Stomach (tissue), 9 donors: ENCODE results near the gene SYF2. TPM values are rescaled to one million over a fixed set of nuclear protein-coding genes. Genes with fewer than 3 reads are reported as not detected.

ENCODE experiments used
- DNase-seq, 2 donors: peaks; one replicate each; pipeline versions ENCODE4 v3.0.0 to v3.0.0-alpha.2; 2013 to 2019
- H3K27ac ChIP-seq, 5 donors: fragments of 200-600 bp in 4 of 5; sonication (generic) in 4 of 5; one replicate each; pipeline ENCODE4 v1.5.1; 2013 to 2019; ENCODE audit warnings: mild to moderate bottlenecking in 1 of 5, moderate library complexity in 1 of 5
- H3K27me3 ChIP-seq, 3 donors: fragments of 200-600 bp; sonication (generic); one replicate each; pipeline ENCODE4 v1.5.1; 2017 to 2019; ENCODE audit warnings: mixed run types in 1 of 3
- H3K36me3 ChIP-seq, 4 donors: fragments of 200-600 bp; sonication (generic); 1 replicate in 3 of 4; 2 replicates in 1 of 4; pipeline ENCODE4 v1.5.1; 2016 to 2019
- H3K4me1 ChIP-seq, 4 donors: fragments of 200-600 bp; sonication (generic); one replicate each; pipeline ENCODE4 v1.5.1; 2016 to 2019
- H3K4me3 ChIP-seq, 4 donors: fragments of 200-600 bp; sonication (generic) in 3 of 4; one replicate each; pipeline ENCODE4 v1.5.1; 2016 to 2019; ENCODE audit warnings: mild to moderate bottlenecking in 1 of 4
- H3K9me3 ChIP-seq, 4 donors: fragments of 200-600 bp; sonication (generic); one replicate each; pipeline ENCODE4 v1.5.1; 2016 to 2019
- EP300 ChIP-seq: sonication (generic); formaldehyde crosslinking; IDR thresholded peaks from one replicate; pipeline ENCODE4 v1.6.1; 2017; ENCODE audit warnings: antibody characterized with exemption
- POLR2A ChIP-seq, 4 donors: fragments of 450-650 bp; IDR thresholded peaks; one replicate each; pipeline ENCODE4 v1.6.1; 2016; ENCODE audit warnings: antibody characterized with exemption in 4 of 4, control low read depth in 2 of 4, mild to moderate bottlenecking in 1 of 4, moderate library complexity in 1 of 4
- POLR2AphosphoS5 ChIP-seq, 3 donors: sonication (generic); formaldehyde crosslinking; IDR thresholded peaks; one replicate each; pipeline ENCODE4 v1.6.1; 2016; ENCODE audit warnings: antibody characterized with exemption in 3 of 3
- WGBS, 5 donors: extraction: QIAGEN DNeasy Blood & Tissue Kit in 3 of 5; methylation state at CpG; one replicate each; pipeline versions ENCODE4 v1.1.5 to v1.1.7; 2013 to 2018; 5-methylcytosine and 5-hydroxymethylcytosine counted together
- intact Hi-C: fragments of 100-400 bp; cut with DNase I; formaldehyde crosslinking; loops from one replicate; pipeline ENCODE4 v1.15.1; 2023; ENCODE audit warnings: low total_unique reads
- polyA plus RNA-seq, 3 donors: library from polyadenylated mRNA; stranded (reverse); fragments of 200-250 nt; gene quantifications; one replicate each; pipeline ENCODE4 v1.2.3, GENCODE V29; 2013
- total RNA-seq, 5 donors: library from RNA; depleted of rRNA; stranded (reverse); fragments of >200 nt; gene quantifications; one replicate each; pipeline versions ENCODE4 v1.1.0 to v1.2.3, GENCODE V29; 2014 to 2016
- TF ChIP-seq, protein P1 (sequence below), 7 experiments: fragments of 450-650 bp in 4 of 7; fragments of 200-600 bp in 3 of 7; sonication (generic) in 3 of 7; IDR thresholded peaks; one replicate each; pipeline ENCODE4 v1.5.1; 2016 to 2019; ENCODE audit warnings: antibody characterized with exemption in 7 of 7, control low read depth in 2 of 7, mild to moderate bottlenecking in 1 of 7
- donor health status: healthy with polysubstance abuse.
- donor health status: Bipolar disorder and iron deficiency.
- donor health status: healthy.

Gene SYF2
- total and polyA plus RNA-seq, 8 donors = 17.9 to 146 (median 54.9) TPM

DNA sequence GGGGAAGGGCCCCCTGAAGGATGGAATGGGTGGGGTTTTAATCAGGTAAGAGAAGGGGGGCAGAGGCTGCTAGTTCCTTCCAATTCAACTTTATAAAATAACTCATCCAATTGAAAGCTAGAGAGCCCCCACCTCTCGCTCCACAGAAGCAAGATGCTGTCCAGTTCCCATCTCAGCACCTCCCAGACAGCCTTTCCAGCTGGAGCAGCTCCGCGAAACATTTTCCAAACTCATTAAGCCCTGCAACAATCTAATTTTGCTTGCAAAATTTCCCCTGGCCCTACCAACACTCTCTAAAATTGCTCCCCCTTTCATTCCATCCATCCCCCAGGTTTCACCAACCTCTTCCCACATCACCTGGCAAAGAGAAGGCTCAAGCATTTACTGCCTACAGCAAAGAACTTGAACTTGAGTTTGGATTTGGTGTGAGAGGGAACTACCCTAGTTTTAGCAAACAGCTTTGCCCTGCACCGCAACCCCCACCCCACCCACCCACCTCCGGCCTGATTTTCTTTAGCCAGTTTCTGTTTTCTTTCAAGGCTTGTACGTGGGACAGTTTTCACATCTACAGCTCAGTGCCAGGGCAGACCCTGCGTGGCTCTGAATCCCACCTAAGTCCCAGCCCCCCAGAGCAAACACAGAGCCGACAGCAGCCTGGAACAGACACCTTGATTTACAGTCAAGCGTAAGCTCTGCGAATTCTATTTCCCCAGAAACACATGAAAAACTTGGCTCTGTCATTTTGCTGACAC, 46.7 kb downstream of the SYF2 start:
- Histone ChIP-seq H3K27me3 (peaks cover 0 to 11% (median 0%) of the 10 kb centered on the region in 3 donors), H3K27ac (no peak overlapping the region), H3K4me1 (no peaks in the 10 kb centered on the region), H3K4me3 (no peak overlapping the region), H3K9me3 (no peaks in the 10 kb centered on the region), H3K36me3 (no peaks in the 10 kb centered on the region)
- intact Hi-C loops = no loop called here
- 49 to 61% (median 57%) methylated on average over 10 of the region's 10 CpGs for WGBS, 5 donors
- TF ChIP-seq, protein P1, sequence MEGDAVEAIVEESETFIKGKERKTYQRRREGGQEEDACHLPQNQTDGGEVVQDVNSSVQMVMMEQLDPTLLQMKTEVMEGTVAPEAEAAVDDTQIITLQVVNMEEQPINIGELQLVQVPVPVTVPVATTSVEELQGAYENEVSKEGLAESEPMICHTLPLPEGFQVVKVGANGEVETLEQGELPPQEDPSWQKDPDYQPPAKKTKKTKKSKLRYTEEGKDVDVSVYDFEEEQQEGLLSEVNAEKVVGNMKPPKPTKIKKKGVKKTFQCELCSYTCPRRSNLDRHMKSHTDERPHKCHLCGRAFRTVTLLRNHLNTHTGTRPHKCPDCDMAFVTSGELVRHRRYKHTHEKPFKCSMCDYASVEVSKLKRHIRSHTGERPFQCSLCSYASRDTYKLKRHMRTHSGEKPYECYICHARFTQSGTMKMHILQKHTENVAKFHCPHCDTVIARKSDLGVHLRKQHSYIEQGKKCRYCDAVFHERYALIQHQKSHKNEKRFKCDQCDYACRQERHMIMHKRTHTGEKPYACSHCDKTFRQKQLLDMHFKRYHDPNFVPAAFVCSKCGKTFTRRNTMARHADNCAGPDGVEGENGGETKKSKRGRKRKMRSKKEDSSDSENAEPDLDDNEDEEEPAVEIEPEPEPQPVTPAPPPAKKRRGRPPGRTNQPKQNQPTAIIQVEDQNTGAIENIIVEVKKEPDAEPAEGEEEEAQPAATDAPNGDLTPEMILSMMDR (IDR thresholded peaks at IDR 0.05) = no peak
- TF ChIP-seq EP300 = no peak
- TF ChIP-seq POLR2AphosphoS5 (IDR thresholded peaks at IDR 0.05) = no peak
- TF ChIP-seq POLR2A (IDR thresholded peaks at IDR 0.05) = no peak
- no peak for DNase-seq

DNA sequence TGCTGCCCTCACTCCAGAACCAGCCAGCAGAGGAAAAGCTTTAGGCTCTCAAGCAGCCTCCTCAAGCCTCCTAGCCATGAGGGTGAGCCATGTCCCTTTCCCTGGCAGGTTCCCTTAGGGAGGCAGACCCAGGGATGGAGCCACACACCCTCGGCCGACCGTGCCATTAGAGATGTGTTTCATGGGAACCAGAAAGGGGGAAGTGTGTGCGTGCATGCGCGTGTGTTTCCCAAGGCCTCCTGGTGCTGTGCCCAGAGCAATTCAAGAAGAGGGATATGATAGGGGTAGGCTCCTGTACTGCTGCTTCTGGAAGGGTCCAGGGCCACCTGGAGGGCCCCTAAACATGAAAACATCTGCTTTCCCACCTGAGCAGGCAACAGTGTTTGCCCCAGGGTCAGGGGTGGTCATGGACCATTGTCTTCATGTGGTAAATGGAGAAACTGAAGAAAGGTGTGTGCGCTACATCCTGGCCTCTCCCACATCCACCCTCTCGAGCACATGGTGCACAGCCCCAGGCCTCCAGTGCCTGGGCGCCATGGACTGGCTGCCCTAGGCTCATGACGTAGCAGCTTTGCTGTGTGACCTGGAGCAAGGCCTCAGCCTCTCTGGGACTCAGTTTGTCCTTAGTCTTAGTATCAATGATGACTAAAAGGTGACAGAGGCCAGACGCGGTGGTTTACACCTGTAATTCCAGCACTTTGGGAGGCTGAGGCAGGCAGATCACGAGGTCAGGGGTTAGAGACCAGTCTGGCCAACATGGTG, 48.1 kb downstream of the SYF2 start:
- TF ChIP-seq EP300 = no peak
- TF ChIP-seq, protein P1 (IDR thresholded peaks at IDR 0.05) = no peak
- no peak for TF ChIP-seq POLR2A (IDR thresholded peaks at IDR 0.05)
- TF ChIP-seq POLR2AphosphoS5 (IDR thresholded peaks at IDR 0.05) = no peak
- Histone ChIP-seq H3K27ac (no peak overlapping the region), H3K4me3 (no peak overlapping the region), H3K9me3 (no peaks in the 10 kb centered on the region), H3K4me1 (no peaks in the 10 kb centered on the region), H3K27me3 (peaks cover 0 to 11% (median 0%) of the 10 kb centered on the region in 3 donors), H3K36me3 (no peaks in the 10 kb centered on the region)
- 83 to 90% (median 86%) methylated on average over 10 to 13 of the region's 13 CpGs for WGBS, 5 donors
- peak in 1 of 2 donors; percentile 20 for DNase-seq
- intact Hi-C loops = no loop called here

DNA sequence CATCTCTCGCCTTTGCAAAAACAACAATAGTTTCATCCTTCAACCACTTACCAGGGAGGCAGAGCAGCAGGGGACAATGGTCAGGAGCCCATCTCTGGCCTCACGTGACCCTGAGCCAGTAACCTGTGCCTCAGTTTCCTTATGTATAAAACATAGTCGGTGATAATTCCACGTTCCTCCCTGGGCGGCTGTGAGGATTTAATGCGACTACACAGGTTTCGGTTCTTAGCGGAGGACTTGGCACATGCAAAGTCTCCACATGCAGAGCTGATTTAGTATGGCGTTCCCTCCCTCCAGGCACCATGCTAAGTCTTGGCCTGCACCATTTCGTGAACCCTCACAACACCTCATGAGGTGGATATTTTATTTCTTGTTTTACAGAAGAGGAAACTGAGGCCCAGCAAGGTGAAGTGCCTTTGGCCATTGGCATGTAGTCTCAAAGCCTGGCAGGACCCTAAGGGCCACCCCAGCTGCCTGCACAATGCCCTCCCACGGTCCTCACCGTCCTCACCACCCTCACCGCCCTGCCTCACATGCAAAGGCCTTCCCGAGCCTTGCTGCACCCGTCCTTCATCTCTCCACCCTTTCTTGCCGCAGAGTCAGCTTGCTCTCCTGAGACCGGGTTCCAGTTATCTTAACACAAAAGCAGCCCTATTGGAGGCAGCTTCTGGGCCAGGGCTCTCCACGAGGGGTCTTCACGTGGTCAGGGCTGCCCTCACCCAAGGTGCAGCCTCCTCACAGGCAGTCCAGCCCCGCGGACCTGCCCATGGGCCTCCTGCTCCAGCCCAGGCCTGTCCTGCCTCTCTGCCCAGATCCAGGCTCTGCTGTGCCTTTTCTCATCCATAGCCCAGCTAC, 48.9 kb downstream of the SYF2 start:
- Histone ChIP-seq H3K4me3 (no peak overlapping the region), H3K27me3 (peaks cover 0 to 11% (median 0%) of the 10 kb centered on the region in 3 donors), H3K4me1 (no peaks in the 10 kb centered on the region), H3K27ac (no peak overlapping the region), H3K36me3 (no peaks in the 10 kb centered on the region), H3K9me3 (no peaks in the 10 kb centered on the region)
- intact Hi-C loops = no loop called here
- TF ChIP-seq, protein P1 (IDR thresholded peaks at IDR 0.05) = no peak
- TF ChIP-seq EP300 = no peak
- TF ChIP-seq POLR2AphosphoS5 (IDR thresholded peaks at IDR 0.05) = no peak
- TF ChIP-seq POLR2A (IDR thresholded peaks at IDR 0.05) = no peak
- DNase-seq = peak in 1 of 2 donors; percentile 13
- WGBS, 5 donors = 85 to 93% (median 91%) methylated on average over 19 to 21 of the region's 21 CpGs

DNA sequence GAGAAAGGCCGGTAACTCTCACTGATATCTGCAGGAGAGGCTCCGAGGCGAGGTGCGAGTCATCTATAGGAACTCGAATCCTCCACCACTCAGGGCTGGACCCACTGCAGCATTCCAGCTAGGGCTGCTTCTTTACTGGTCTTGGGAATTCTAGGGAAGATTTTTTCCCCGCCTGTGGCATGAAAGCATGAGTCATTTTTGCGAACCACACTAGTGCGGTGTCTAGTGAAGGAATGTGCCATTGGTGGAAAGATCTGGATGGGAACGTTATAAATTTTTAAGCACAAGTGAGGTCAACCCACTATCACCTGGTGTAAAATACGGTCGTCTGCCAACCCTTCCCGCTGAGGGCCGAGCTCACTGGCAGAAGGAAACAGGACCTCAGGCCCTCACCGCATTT, 49.7 kb downstream of the SYF2 start:
- no peak overlapping the region for H3K4me3 ChIP-seq
- 87 to 92% (median 90%) methylated on average over 14 of the region's 14 CpGs for WGBS, 5 donors
- H3K4me1 ChIP-seq = no peaks in the 10 kb centered on the region
- DNase-seq = peak in 1 of 2 donors; percentile 22
- no peaks in the 10 kb centered on the region for H3K9me3 ChIP-seq
- peaks cover 0 to 11% (median 0%) of the 10 kb centered on the region in 3 donors for H3K27me3 ChIP-seq
- TF ChIP-seq POLR2AphosphoS5 (IDR thresholded peaks at IDR 0.05) = no peak
- TF ChIP-seq, protein P1 (IDR thresholded peaks at IDR 0.05) = no peak
- no peak for TF ChIP-seq POLR2A (IDR thresholded peaks at IDR 0.05)
- TF ChIP-seq EP300 = no peak
- H3K36me3 ChIP-seq = no peaks in the 10 kb centered on the region
- H3K27ac ChIP-seq = no peak overlapping the region
- intact Hi-C loops = no loop called here
